PFSK-1 (cell line): Measurements from ENCODE around the gene HLA-C.

Experiments used
- FOXP2 ChIP-seq: optimal IDR thresholded peaks from 2 replicates; pipeline ENCODE3; 2011; ENCODE audit warnings: borderline replicate concordance, control low read depth, inconsistent platforms; ENCODE audit not compliant: insufficient read depth; ENCODE audit errors: extremely low read length, extremely low read depth
- POLR2AphosphoS5 ChIP-seq: IDR thresholded peaks from 2 replicates; pipeline ENCODE4 v1.6.1; 2012; ENCODE audit warnings: low read depth, mild to moderate bottlenecking, control low read depth, low read length, moderate library complexity
- SIN3A ChIP-seq: IDR thresholded peaks from 2 replicates; pipeline ENCODE4 v1.6.1; 2012; ENCODE audit warnings: mild to moderate bottlenecking, low read length, moderate library complexity, borderline replicate concordance; ENCODE audit not compliant: insufficient read depth
- TAF1 ChIP-seq: IDR thresholded peaks from 2 replicates; pipeline ENCODE4 v1.6.1; 2012; ENCODE audit warnings: low read length, control low read depth, borderline replicate concordance; ENCODE audit not compliant: insufficient read depth
- TF ChIP-seq, protein P1 (sequence below), 2 experiments: IDR thresholded peaks; 2 replicates each; pipeline versions ENCODE4 v1.6.1 to v1.8.0; 2011 to 2012; ENCODE audit warnings: low read depth in 2 of 2, low read length in 2 of 2, control low read depth in 1 of 2, inconsistent platforms in 1 of 2, mild to moderate bottlenecking in 1 of 2, moderate library complexity in 1 of 2; ENCODE audit not compliant: insufficient read depth in 1 of 2

Gene HLA-C

DNA sequence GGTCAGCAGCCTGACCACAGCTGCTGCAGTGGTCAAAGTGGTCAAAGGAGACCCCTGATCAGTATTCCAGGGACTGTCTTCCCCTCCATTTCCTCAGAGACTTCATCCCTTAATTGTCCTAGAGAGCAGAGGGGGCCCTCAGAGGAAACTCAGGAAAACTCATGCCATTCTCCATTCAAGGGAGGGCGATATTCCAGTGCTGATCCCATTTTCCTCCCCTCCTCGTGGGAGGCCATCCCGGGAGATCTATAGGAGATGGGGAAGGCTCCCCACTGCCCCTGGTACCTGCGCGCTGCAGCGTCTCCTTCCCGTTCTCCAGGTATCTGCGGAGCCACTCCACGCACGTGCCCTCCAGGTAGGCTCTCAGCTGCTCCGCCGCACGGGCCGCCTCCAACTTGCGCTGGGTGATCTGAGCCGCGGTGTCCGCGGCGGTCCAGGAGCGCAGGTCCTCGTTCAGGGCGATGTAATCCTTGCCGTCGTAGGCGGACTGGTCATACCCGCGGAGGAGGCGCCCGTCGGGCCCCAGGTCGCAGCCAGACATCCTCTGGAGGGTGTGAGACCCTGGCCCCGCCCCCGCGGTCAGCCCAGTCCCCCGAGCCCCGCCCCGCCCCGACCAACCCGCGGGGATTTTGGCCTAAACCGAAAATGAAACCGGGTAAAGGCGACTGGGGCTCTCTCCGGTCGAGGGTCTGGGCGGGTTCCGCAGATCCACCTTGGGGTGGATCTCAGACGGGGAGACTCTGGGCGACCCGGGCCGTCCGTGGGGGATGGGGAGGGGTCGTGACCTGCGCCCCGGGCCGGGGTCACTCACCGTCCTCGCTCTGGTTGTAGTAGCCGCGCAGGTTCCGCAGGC, 878 bp downstream of the HLA-C start:
- TF ChIP-seq, protein P1, sequence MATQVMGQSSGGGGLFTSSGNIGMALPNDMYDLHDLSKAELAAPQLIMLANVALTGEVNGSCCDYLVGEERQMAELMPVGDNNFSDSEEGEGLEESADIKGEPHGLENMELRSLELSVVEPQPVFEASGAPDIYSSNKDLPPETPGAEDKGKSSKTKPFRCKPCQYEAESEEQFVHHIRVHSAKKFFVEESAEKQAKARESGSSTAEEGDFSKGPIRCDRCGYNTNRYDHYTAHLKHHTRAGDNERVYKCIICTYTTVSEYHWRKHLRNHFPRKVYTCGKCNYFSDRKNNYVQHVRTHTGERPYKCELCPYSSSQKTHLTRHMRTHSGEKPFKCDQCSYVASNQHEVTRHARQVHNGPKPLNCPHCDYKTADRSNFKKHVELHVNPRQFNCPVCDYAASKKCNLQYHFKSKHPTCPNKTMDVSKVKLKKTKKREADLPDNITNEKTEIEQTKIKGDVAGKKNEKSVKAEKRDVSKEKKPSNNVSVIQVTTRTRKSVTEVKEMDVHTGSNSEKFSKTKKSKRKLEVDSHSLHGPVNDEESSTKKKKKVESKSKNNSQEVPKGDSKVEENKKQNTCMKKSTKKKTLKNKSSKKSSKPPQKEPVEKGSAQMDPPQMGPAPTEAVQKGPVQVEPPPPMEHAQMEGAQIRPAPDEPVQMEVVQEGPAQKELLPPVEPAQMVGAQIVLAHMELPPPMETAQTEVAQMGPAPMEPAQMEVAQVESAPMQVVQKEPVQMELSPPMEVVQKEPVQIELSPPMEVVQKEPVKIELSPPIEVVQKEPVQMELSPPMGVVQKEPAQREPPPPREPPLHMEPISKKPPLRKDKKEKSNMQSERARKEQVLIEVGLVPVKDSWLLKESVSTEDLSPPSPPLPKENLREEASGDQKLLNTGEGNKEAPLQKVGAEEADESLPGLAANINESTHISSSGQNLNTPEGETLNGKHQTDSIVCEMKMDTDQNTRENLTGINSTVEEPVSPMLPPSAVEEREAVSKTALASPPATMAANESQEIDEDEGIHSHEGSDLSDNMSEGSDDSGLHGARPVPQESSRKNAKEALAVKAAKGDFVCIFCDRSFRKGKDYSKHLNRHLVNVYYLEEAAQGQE (IDR thresholded peaks at IDR 0.05; ENCODE audit: insufficient read depth in 1 of 2, low read depth in 2 of 2, low read length in 2 of 2): no peak
- no peak for TF ChIP-seq POLR2AphosphoS5
- TF ChIP-seq FOXP2: no peak

DNA sequence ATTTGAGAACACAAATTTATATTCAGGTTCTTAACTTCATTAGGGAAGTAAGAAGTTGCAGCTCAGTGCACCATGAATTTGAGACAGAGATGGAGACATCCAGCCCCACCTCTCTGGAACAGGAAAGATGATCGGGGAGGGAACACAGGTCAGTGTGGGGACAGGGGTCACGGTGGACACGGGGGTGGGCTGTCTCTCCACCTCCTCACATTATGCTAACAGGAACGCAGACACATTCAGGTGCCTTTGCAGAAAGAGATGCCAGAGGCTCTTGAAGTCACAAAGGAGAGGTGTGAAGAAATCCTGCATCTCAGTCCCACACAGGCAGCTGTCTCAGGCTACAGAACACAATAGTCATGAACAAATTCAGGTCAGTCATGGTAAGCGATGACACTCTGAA, 3.1 kb downstream of the HLA-C start:
- TF ChIP-seq FOXP2: no peak
- no peak for TF ChIP-seq TAF1
- TF ChIP-seq, protein P1 (IDR thresholded peaks at IDR 0.05; ENCODE audit: insufficient read depth in 1 of 2, low read depth in 2 of 2, low read length in 2 of 2): no peak
- no peak for TF ChIP-seq POLR2AphosphoS5
- no peak for TF ChIP-seq SIN3A

DNA sequence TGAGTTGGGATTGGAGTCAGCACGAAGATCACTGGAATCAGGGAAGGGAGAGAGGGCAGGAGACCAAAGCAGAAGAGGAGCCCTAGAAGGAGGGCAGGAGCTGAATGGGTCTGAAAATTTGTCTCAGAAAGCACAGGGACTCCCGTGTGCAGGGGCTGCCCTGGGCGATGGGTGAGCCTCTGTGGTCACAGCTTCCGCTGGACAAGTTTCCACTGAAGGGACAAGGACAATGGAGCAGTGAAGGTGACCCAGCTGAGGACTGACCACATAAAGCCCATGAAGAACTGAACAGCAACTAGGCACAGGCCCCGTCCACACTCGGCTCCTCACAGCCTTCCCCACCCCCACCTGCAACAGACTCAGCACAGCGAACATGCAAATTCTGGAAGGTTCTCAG, 3.5 kb downstream of the HLA-C start:
- TF ChIP-seq FOXP2: no peak
- no peak for TF ChIP-seq POLR2AphosphoS5
- TF ChIP-seq TAF1: no peak

DNA sequence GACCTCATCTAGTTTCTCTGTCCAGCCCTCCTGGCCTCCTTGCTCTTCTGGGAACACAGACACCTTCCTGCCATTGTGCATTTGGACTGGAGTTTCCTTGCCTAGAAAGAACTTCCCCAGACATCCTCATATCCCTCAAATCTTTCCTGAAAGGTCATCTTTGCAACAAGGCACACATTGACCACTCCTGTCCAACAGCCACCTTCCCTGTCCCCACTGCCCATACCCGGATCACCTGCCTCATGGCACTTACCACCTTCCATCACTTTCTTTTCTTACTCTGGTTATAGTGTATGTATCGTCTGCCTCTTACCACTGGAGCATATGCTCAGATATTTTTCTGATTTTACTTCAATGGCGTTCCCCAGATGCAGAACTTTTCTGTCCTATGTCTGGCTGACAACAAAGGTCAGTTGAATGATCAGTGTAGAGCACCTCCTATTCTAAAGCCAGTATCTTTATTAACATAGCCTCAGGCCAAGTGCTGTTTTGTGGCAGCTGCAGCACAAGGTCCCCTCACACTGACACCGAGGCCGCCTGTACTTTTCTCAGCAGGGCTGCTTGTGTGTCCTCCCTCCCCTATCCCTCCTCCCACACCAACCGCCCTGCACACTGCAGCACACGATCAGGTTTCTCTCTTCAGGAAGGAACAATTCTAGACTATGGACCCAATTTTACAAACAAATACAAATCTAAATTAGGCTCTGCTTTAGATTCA, 4.1 kb downstream of the HLA-C start:
- TF ChIP-seq TAF1 (no peak), SIN3A (no peak), FOXP2 (no peak), POLR2AphosphoS5 (no peak)
- TF ChIP-seq, protein P1 (IDR thresholded peaks at IDR 0.05; ENCODE audit: insufficient read depth in 1 of 2, low read depth in 2 of 2, low read length in 2 of 2): no peak

DNA sequence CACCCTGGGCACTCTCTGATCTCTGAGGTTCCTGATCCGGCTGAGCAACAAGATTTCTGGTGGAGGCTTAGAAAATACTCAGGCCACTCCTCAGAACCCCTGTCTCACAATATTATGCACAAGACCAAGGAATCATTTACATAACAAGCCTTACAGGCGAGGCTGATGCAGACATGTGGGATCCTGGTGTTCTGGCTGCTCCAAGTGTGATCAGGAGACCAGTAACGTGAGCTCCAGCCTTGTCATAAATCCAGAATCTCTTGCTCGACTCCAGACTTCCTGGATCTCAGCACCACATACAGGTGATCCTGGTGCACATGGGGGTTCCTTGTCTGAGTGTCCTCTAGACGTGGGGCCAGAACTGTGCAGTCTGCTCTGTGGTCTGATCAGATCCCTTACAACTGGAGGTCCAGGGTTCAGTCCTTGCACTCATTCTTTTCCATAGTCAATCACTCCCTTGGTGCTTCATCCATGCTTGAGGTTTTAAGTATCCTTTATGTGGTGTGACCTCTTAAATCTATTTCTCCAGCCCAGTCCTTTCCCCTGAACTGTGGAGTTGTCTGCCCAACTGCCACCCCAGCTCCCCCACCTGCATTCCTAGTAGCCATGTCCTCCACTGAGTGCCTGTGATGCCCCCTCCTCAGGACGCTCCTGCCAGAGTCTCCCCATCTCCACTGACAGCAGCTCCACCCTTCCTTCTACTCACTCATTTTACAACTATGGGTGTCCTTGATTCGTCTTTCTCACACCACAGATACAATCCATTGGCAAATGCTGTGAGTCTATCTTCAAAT, 5.1 kb downstream of the HLA-C start:
- no peak for TF ChIP-seq FOXP2
- TF ChIP-seq TAF1: no peak
- TF ChIP-seq, protein P1 (IDR thresholded peaks at IDR 0.05; ENCODE audit: insufficient read depth in 1 of 2, low read depth in 2 of 2, low read length in 2 of 2): no peak
- no peak for TF ChIP-seq POLR2AphosphoS5
- no peak for TF ChIP-seq SIN3A
